ENCODE data around the gene TLE2. TPM values are rescaled to one million over a fixed set of nuclear protein-coding genes. Genes with fewer than 3 reads are reported as not detected.
A peak's percentile ranks its signal among the peaks of the same experiment; 100 is the strongest.
"Not testable (repeated sequence)": the region's sequence is repeated elsewhere in the genome, so short reads cannot be mapped to it uniquely, and the experiment has no call there.

The TLE2 gene
- total RNA-seq, 2 experiments from 2014 or later = 1.3 to 1.4 TPM

DNA sequence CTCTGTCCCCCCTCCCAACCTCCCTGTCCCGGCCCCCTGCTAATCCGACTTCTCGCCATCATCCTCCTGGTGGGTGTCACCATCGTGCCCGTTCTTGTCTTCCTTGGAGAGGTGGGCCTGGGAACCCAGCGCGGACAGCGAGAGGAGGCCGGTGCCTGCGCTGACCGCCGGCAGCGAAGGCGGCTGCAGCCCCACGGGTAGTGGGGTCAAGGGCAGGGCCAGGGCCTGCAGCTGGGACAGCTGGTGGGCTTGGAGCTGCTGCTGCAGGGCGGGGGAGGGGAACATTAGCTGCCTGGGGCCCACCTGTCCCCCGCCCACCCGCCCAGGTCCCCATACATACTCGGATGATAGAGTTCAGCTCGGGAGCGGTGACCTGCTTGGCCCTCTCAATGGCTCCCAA lies 24.7 kb upstream of the TLE2 start:
- Mint-ChIP-seq H3K4me1 (peaks cover 23% of the 10 kb centered on the region), H3K9me3 (no peaks in the 10 kb centered on the region), H3K27me3 (peaks cover 3% of the 10 kb centered on the region), H3K4me3 (no peak overlapping the region), H3K36me3 (ENCODE audit: low read depth) (peaks cover 44% of the 10 kb centered on the region), H3K27ac (no peak overlapping the region)
- POLR2A ChIA-PET = interaction anchor here (1.0 to 3.9 kb wide), 6 partner anchors 9 to 103 kb away, joined by 3 to 25 read pairs (median 4); no protein-coding TSS in a partner anchor
- CTCF ChIA-PET = interaction anchor here (1.5 to 1.9 kb wide), 2 partner anchors 18 to 22 kb away, joined by 4 to 9 read pairs; no protein-coding TSS in a partner anchor
- DNase-seq = no peak

DNA sequence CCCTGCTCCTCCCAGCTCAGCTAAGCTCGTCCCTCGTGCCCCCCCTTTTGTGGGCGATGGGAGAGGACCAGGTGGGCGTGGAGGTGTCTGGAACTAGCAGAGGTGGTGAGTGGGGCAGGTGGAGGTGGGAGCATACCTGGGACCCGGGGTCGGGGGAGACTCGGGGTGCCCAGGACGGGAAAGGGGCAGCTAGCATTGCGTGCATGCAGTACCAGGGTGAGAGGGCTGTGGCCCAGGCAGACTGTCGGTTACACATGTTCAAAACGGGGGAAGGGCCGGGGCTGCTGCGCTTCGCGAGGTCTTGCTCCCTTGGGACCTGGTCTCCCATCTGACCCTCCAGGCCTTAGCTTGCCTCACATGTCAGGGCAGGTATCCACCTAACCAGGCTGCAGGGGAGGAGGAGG lies 24.1 kb upstream of the TLE2 start:
- CTCF ChIA-PET = interaction anchor here (0.7 to 1.9 kb wide), 5 partner anchors 17 to 111 kb away, joined by 3 to 9 read pairs (median 4); no protein-coding TSS in a partner anchor
- Mint-ChIP-seq H3K4me3 (no peak overlapping the region), H3K36me3 (ENCODE audit: low read depth) (peaks cover 38% of the 10 kb centered on the region), H3K4me1 (peaks cover 17% of the 10 kb centered on the region), H3K27ac (no peak overlapping the region), H3K27me3 (peaks cover 3% of the 10 kb centered on the region), H3K9me3 (no peaks in the 10 kb centered on the region)
- POLR2A ChIA-PET = interaction anchor here (0.7 to 3.9 kb wide), 6 partner anchors 8 to 22 kb away, joined by 3 to 25 read pairs (median 14); partner anchors contain the start of gene TLE5
- no peak for DNase-seq

DNA sequence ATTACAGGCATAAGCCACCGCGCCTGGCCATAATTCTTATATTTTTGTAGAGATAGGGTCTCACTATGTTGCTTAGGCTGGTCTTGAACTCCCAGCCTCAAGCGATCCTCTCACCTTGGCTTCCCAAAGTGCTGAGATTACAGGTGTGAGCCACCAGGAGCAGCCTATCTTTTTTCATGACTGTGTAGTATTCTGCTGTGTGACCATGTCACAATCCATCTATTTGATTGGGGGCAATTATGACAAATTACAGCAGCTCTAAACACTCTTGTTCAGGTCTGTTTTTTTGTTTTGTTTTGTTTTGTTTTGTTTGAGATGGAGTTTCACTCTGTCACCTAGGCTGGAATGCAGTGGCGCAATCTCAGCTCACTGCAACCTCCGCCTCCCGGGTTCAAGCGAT lies 20.9 kb upstream of the TLE2 start:
- H3K27me3 Mint-ChIP-seq, H3K27ac Mint-ChIP-seq, H3K9me3 Mint-ChIP-seq, CTCF ChIA-PET, DNase-seq, H3K4me3 Mint-ChIP-seq: not testable (repeated sequence)
- Mint-ChIP-seq H3K4me1 (peaks cover 13% of the 10 kb centered on the region), H3K36me3 (ENCODE audit: low read depth) (peaks cover 16% of the 10 kb centered on the region)
- POLR2A ChIA-PET = interaction anchor here (3.8 kb wide), 1 partner anchor 11 kb away, joined by 24 read pairs; the partner anchor contains the start of gene TLE5

DNA sequence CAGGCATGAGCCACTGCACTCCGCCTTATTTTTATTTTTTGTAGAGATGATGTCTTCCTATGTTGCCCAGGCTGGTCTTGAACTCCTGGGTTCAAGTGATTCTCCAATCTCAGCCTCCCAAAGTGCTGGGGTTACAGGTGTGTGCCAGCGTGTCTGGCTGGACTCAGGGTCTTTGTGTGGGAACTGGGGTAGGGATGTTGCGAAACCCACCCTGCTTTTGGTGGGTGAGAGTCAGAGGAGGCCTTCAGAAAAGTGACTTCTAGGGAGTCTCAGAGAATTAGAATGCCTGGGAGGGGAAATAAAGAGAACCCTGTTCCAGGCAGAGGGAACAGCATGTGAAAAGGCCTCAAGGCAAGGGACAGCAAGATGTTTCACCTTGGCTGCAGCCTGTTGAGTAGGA lies 20.0 kb upstream of the TLE2 start:
- Mint-ChIP-seq H3K9me3 (no peaks in the 10 kb centered on the region), H3K27me3 (peaks cover 9% of the 10 kb centered on the region), H3K36me3 (ENCODE audit: low read depth) (peaks cover 7% of the 10 kb centered on the region), H3K4me3 (no peak overlapping the region), H3K4me1 (peaks cover 9% of the 10 kb centered on the region), H3K27ac (no peak overlapping the region)
- ChIA-PET CTCF (no interaction called here), POLR2A (no interaction called here)
- DNase-seq = no peak

DNA sequence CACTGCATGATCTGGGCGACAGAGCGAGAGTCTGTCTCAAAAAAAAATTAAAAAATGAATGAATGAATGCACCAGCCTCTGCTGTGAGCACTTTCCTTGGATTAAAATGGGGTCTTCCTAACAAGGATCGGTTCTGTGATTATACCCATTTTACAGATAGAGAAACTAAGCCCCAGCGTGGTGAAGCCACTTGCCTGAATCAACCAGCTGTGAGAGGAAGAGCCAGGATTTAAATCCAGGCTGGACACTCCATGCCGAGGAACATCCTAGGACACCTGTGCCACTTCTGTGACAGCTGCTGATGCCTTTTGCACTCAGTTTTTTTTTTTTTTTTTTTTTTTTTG lies 19.1 kb upstream of the TLE2 start:
- Mint-ChIP-seq H3K9me3 (no peaks in the 10 kb centered on the region), H3K36me3 (ENCODE audit: low read depth) (peaks cover 3% of the 10 kb centered on the region), H3K4me3 (no peak overlapping the region), H3K4me1 (peaks cover 9% of the 10 kb centered on the region), H3K27me3 (peaks cover 9% of the 10 kb centered on the region), H3K27ac (no peak overlapping the region)
- DNase-seq = no peak
- POLR2A ChIA-PET = interaction anchor here (1.0 kb wide), 1 partner anchor 12 kb away, joined by 4 read pairs; no protein-coding TSS in a partner anchor
- CTCF ChIA-PET = no interaction called here

DNA sequence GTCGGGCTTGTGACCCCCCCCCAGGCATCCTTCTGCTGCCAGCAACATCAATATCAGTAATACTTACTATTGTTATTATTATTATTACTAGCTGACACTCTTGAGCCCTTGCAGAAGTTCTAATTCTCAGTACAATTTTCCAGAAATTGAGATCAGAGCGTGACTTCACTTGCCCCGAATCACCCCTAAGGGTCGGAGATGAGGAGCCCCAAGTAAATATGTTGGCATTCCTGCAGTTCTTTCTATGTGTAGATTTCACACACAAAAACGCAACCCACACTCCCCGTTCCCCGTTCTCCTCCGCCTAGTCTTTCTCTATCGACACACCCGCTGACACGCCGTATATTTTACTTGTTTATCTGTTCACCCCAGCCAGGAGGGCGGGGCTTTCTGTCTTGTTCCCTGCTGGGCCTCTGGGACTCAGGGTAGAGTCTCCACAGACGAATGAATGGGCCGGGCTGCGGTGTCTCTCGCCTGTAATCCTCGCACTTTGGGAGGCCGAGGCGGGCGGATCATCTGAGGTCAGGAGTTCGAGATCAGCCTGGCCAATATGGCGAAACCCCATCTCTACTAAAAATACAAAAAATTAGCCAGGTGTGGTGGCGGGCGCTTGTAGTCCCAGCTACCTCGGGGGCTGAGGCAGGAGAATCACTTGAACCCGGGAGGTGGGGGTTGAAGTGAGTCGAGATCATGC lies 18.6 kb upstream of the TLE2 start:
- Mint-ChIP-seq H3K27ac (peak overlapping the region; percentile 6), H3K4me3 (peak overlapping the region; percentile 70), H3K9me3 (no peaks in the 10 kb centered on the region), H3K4me1 (peaks cover 9% of the 10 kb centered on the region), H3K27me3 (peaks cover 9% of the 10 kb centered on the region), H3K36me3 (ENCODE audit: low read depth) (peaks cover 2% of the 10 kb centered on the region)
- ChIA-PET POLR2A (interaction anchor here (1.0 kb wide), 1 partner anchor 12 kb away, joined by 4 read pairs; no protein-coding TSS in a partner anchor), CTCF (no interaction called here)
- peak; percentile 70 for DNase-seq

DNA sequence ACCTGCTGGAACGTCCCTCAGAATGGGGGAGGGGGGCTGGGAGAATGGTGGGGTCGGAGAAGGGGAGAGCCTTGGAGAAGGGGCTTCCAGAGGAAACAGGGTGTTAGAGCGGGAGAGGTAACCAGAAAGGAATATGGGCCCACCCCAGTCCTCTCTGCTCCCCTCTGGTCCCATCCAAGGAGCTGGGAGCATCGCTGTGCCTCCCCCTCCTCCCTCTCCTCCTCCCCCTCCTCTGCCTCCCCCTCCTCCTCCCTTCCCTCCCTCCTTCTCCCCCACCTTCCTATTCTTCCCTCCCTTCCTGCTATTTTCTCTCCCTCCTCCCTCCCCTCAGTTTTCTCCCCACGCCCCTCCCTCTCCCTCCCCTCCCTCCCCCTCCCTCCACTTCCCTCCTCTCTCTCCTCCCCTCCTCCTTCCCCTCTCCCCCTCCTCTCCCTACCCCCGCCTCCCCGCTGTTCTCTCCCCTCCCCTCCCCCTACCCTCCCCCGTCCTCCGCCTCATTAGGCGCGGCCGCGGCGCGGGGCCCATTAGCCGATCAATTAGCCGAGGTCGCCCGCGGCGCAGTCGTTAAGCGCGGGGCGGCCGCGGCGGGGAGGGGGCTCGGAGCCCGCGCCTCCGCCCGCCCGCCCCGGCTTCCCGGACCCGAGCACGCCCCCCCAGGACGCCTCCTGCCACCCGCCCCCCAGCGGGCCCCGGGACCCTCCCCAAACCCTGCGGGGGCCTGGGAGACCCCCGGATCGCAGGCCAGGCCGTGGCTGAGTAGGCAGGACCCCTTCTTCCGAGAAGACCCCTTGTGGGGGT lies 17.8 kb upstream of the TLE2 start:
- peaks cover 9% of the 10 kb centered on the region for H3K27me3 Mint-ChIP-seq
- CTCF ChIA-PET = no interaction called here
- no peaks in the 10 kb centered on the region for H3K36me3 Mint-ChIP-seq (ENCODE audit: low read depth)
- peaks cover 9% of the 10 kb centered on the region for H3K4me1 Mint-ChIP-seq
- POLR2A ChIA-PET = interaction anchor here (1.1 kb wide), 1 partner anchor 11 kb away, joined by 5 read pairs; no protein-coding TSS in a partner anchor
- no peak for DNase-seq
- H3K27ac Mint-ChIP-seq = no peak overlapping the region
- H3K9me3 Mint-ChIP-seq = no peaks in the 10 kb centered on the region
- no peak overlapping the region for H3K4me3 Mint-ChIP-seq

DNA sequence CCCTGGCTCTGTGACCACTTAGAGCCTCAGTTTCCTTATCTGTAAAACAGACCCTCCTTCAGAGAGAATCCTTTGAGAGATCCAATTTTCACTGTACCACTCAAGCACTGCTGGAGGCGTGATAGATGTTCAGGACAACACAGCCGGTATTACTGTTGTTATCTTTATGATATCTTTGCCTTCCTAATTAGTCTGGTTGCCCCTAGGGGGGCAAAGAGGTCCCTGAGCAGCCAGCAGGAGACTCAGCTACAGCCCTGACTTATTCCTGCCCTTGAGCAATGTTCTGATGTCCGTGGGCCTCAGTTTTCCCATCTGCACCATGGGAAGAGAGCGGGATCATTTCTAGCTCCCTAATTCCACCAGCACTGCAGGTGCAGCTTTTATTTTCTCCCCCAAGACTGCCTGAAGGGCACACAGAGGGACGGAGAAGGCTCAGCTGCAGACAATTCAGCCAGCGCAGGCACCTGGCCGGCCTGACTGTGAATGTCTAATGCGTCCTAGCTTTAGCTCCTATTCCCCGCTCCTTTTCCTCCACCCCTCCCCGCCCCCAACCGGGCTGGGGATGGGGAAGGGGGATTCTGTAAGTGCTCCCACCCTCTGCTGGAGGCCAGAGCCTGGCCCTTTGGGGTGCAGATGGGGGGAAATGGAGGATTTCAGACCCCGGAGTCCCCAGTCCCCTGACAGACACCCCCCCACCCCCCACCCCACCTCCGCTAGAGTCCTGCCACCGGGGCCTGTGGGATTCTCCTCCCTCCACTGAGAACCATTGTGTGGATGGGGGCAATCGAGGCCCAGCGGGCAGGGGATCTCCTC lies 17.0 kb upstream of the TLE2 start:
- POLR2A ChIA-PET = interaction anchor here (0.7 to 1.1 kb wide), 2 partner anchors 9 to 10 kb away, joined by 3 to 5 read pairs; no protein-coding TSS in a partner anchor
- H3K9me3 Mint-ChIP-seq = no peaks in the 10 kb centered on the region
- CTCF ChIA-PET = interaction anchor here (0.8 kb wide), 1 partner anchor 14 kb away, joined by 3 read pairs; no protein-coding TSS in a partner anchor
- H3K27me3 Mint-ChIP-seq = peaks cover 9% of the 10 kb centered on the region
- H3K36me3 Mint-ChIP-seq (ENCODE audit: low read depth) = no peaks in the 10 kb centered on the region
- H3K27ac Mint-ChIP-seq = no peak overlapping the region
- H3K4me1 Mint-ChIP-seq = peaks cover 9% of the 10 kb centered on the region
- no peak overlapping the region for H3K4me3 Mint-ChIP-seq
- no peak for DNase-seq

DNA sequence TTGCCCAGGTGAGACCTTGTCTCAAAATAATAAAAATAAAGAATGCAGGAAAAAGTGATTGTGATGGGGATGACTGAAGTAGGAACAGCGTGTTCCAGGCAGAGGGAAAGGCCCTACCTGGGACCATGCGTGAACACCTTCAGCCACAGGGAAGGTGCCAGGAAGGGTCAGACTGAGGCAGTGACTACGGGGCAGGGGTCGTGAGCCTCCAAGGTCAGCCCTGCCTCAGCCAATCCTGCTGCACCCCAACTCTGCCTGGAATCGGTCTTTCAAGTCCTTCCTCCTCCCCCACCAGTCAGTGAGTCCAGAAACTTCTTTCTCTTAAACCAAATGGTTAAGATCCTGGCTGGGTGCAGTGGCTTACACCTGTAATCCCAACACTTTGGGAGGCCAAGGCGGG lies 16.1 kb upstream of the TLE2 start:
- Mint-ChIP-seq H3K9me3 (no peaks in the 10 kb centered on the region), H3K36me3 (ENCODE audit: low read depth) (no peaks in the 10 kb centered on the region), H3K4me3 (no peak overlapping the region), H3K4me1 (peaks cover 9% of the 10 kb centered on the region), H3K27me3 (peaks cover 9% of the 10 kb centered on the region), H3K27ac (no peak overlapping the region)
- CTCF ChIA-PET = interaction anchor here (0.6 kb wide), 1 partner anchor 35 kb away, joined by 6 read pairs; no protein-coding TSS in a partner anchor
- POLR2A ChIA-PET = interaction anchor here (0.7 to 3.6 kb wide), 2 partner anchors 8 kb away, joined by 3 to 25 read pairs; no protein-coding TSS in a partner anchor
- no peak for DNase-seq

DNA sequence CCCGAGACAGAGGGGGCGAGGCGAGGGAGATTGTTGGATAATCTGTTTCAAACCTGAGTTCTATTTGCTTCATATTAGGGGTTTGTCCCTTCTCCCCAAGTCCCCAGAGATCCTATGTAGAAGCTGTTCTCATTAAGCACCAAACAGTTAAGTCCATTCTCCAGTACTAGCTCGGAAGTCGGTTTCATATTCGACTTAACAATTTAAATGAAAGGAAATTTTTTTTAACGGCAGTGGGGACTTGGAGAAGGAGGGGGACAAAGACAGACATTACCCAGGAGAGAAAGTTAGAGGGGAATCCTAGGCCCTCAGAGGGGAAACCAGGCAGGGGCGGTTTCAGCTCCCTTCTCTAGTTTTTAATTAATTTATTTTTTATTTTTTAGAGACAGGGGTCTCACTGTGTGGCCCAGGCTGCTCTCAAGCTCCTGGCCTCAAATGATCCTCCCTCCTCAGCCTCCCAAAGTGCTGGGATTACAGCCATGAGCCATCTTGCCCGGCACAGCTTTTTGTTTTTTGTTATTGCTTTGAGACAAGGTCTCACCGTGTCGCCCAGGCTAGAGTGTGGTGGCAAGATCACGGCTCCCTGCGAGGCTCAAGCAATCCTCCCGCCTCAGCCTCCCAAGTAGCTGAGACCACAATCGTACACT lies 13.7 kb upstream of the TLE2 start:
- no peak for DNase-seq
- no peaks in the 10 kb centered on the region for H3K36me3 Mint-ChIP-seq (ENCODE audit: low read depth)
- H3K4me1 Mint-ChIP-seq = peaks cover 4% of the 10 kb centered on the region
- POLR2A ChIA-PET = interaction anchor here (1.1 to 3.6 kb wide), 3 partner anchors 11 to 19 kb away, joined by 6 to 25 read pairs (median 8); no protein-coding TSS in a partner anchor
- no peak overlapping the region for H3K4me3 Mint-ChIP-seq
- no peaks in the 10 kb centered on the region for H3K9me3 Mint-ChIP-seq
- CTCF ChIA-PET = interaction anchor here (0.7 to 1.2 kb wide), 3 partner anchors 25 to 92 kb away, joined by 4 to 5 read pairs (median 4); no protein-coding TSS in a partner anchor
- H3K27me3 Mint-ChIP-seq = peaks cover 4% of the 10 kb centered on the region
- no peak overlapping the region for H3K27ac Mint-ChIP-seq

DNA sequence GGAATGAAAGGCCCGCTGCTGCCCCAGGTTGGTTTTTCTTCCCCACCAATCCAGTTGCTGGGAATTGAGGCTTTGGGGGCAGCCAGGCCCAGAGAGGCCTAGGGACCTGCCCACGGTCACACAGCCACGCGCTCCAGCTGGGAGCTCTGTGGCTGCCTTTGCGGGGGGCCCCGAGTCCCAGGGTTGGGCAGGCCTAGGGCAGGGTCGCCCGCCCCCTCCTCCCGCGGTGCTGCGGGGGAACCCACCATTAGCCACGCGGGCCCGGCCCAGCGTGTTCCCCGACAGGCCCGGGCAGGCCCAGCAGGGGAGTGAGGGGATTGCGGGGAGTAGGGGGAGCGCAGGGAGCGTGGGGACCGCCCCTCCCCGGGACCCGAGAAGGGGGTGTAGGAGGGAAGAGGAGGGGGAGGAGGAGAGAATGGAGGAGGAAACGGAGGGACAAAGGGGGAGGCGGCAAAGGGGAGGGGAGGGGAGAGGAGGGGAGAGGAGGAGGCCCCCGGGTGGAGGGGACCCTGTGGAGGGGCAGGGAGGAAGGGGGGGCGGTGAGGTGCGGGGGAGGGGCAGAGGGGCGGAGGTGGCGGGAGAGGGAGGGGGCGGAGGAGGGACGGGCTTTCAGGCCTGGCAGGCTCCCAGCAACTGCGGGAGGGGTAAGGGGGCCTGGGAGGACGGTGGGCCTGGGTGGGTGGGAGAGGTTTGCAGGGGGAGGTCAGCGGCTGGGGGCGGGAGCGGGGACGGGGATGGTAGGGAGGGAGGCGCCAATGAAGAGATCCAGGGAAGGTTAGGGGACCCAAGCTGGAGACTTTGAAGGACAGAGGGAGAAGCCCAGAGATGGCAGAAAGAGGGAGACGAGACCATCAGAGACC lies 12.9 kb upstream of the TLE2 start:
- CTCF ChIA-PET = interaction anchor here (0.9 kb wide), 1 partner anchor 79 kb away, joined by 4 read pairs; no protein-coding TSS in a partner anchor
- DNase-seq = no peak
- H3K4me3 Mint-ChIP-seq = no peak overlapping the region
- H3K27me3 Mint-ChIP-seq = no peaks in the 10 kb centered on the region
- H3K9me3 Mint-ChIP-seq = no peaks in the 10 kb centered on the region
- H3K27ac Mint-ChIP-seq = no peak overlapping the region
- no peaks in the 10 kb centered on the region for H3K36me3 Mint-ChIP-seq (ENCODE audit: low read depth)
- POLR2A ChIA-PET = interaction anchor here (1.1 to 3.6 kb wide), 5 partner anchors 10 to 19 kb away, joined by 3 to 25 read pairs (median 6); no protein-coding TSS in a partner anchor
- peaks cover 2% of the 10 kb centered on the region for H3K4me1 Mint-ChIP-seq

Measured in activated CD4-positive, alpha-beta memory T cell treated with anti-CD3 and anti-CD28 coated beads, Interleukin-2, amount 10 ng/mL, durations not matched to agents 7 days and 5 days (primary cell).